ENCODE results near the gene RNF13. TPM values are rescaled to one million over a fixed set of nuclear protein-coding genes. Genes with fewer than 3 reads are reported as not detected.

RNF13 gene
- total and polyA plus RNA-seq, 12 donors = 28.6 to 136 (median 77.4) TPM

DNA sequence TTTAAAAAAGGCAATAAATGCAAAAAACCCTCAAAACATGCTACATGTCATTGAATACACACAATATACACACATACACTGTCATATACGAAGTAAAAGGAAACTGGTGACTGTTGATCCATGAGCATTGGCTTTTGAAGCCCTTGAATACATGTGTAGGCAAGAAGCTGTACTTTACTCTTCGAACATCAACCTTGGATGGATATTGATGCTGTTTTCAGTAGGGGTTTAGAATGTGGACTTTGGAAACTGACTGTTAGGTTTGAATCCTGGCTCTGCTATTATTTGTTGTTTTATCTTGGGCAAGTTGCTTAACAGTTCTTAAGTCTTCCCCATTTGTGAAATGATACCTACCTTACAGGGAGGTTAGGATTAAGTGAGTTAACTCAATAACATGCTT is 30.5 kb downstream of the RNF13 start:
- TF ChIP-seq CTCF (IDR thresholded peaks at IDR 0.05) = no peak
- no peak for TF ChIP-seq POLR2A (IDR thresholded peaks at IDR 0.05)
- no peak for DNase-seq
- Histone ChIP-seq H3K4me1 (replicated peaks in 1 of 2) (peaks cover 5 to 23% of the 10 kb centered on the region in 2 donors), H3K9me3 (replicated peaks in 1 of 3) (no peaks in the 10 kb centered on the region), H3K36me3 (replicated peaks in 1 of 2) (peaks cover 0 to 12% of the 10 kb centered on the region in 2 donors), H3K4me3 (no peak overlapping the region), H3K27ac (no peak overlapping the region), H3K27me3 (no peaks in the 10 kb centered on the region)
- intact Hi-C loops (cut with DNase I) = no loop called here
- 66 to 93% (median 91%) methylated on average over 2 of the region's 2 CpGs for WGBS, 4 donors

DNA sequence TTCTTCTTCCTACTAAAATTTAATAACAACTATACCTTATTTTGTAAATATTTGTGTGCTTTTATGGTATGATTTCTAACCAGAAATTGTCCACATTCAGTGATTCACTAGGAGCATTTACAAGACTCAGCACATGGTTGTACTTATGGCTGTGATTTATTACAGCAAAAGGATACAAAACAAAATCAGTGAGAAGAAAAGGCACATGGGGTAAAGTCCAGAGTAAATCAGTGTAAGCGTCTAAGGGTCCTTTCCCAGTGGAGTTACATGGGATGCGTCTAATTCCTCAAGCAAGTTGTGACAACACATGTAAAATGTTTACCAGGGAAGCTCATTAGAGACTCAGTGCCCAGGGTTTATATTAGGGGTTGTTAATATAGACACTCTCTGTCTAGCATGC is 31.1 kb downstream of the RNF13 start:
- WGBS, 4 donors = 82 to 95% (median 88%) methylated on average over 2 of the region's 2 CpGs
- Histone ChIP-seq H3K9me3 (replicated peaks in 1 of 3) (no peaks in the 10 kb centered on the region), H3K27ac (no peak overlapping the region), H3K4me1 (replicated peaks in 1 of 2) (peaks cover 8 to 23% of the 10 kb centered on the region in 2 donors), H3K36me3 (replicated peaks in 1 of 2) (peaks cover 0 to 12% of the 10 kb centered on the region in 2 donors), H3K27me3 (no peaks in the 10 kb centered on the region), H3K4me3 (no peak overlapping the region)
- intact Hi-C loops (cut with DNase I) = no loop called here
- no peak for DNase-seq
- no peak for TF ChIP-seq POLR2A (IDR thresholded peaks at IDR 0.05)
- TF ChIP-seq CTCF (IDR thresholded peaks at IDR 0.05) = no peak

- intact Hi-C loops (cut with DNase I) = no loop called here
- no peaks in the 10 kb centered on the region for H3K27me3 ChIP-seq
- H3K4me1 ChIP-seq (replicated peaks in 1 of 2) = peaks cover 14 to 20% of the 10 kb centered on the region in 2 donors
- DNase-seq = no peak
- no peak overlapping the region for H3K4me3 ChIP-seq
- TF ChIP-seq CTCF (IDR thresholded peaks at IDR 0.05) (no peak), POLR2A (IDR thresholded peaks at IDR 0.05) (no peak)
- no peaks in the 10 kb centered on the region for H3K9me3 ChIP-seq (replicated peaks in 1 of 3)
- peaks cover 0 to 12% of the 10 kb centered on the region in 2 donors for H3K36me3 ChIP-seq (replicated peaks in 1 of 2)
- WGBS, 4 donors = 95 to 100% (median 98%) methylated on average over 1 of the region's 1 CpG
- H3K27ac ChIP-seq = no peak overlapping the region
Measured at GRCh38 chr3:149845570-149846244, 32.7 kb downstream of the RNF13 start.

GRCh38 chr3:149848238-149848637 is 35.2 kb downstream of the RNF13 start:
- Histone ChIP-seq H3K27ac (no peak overlapping the region), H3K27me3 (no peaks in the 10 kb centered on the region), H3K9me3 (replicated peaks in 1 of 3) (no peaks in the 10 kb centered on the region), H3K4me3 (no peak overlapping the region), H3K36me3 (replicated peaks in 1 of 2) (peaks cover 0 to 12% of the 10 kb centered on the region in 2 donors), H3K4me1 (replicated peaks in 1 of 2) (peaks cover 4 to 8% of the 10 kb centered on the region in 2 donors)
- intact Hi-C loops (cut with DNase I) = no loop called here
- DNase-seq = no peak
- WGBS, 4 donors = 70 to 76% (median 75%) methylated on average over 1 of the region's 1 CpG
- no peak for TF ChIP-seq POLR2A (IDR thresholded peaks at IDR 0.05)
- no peak for TF ChIP-seq CTCF (IDR thresholded peaks at IDR 0.05)
